Neural crest cell (in vitro differentiated cells): ENCODE results near the gene SHCBP1L. TPM values are rescaled to one million over a fixed set of nuclear protein-coding genes. Genes with fewer than 3 reads are reported as not detected.

ENCODE experiments used
- DNase-seq: peaks from one replicate; pipeline ENCODE4 v3.0.0; 2021; ENCODE audit warnings: low read depth, mixed read lengths, low spot score
- H3K27ac Mint-ChIP-seq: one replicate; pipeline ENCODE4 v1.8.0; 2021; ENCODE audit warnings: mild to moderate bottlenecking, mixed read lengths; ENCODE audit not compliant: unreplicated experiment
- H3K27me3 Mint-ChIP-seq: 2 replicates; pipeline ENCODE4 v1.8.0; 2021; ENCODE audit warnings: low read depth, mild to moderate bottlenecking, mixed read lengths
- H3K36me3 Mint-ChIP-seq: 2 replicates; pipeline ENCODE4 v1.8.0; 2021; ENCODE audit warnings: low read depth, mild to moderate bottlenecking, mixed read lengths
- H3K4me1 Mint-ChIP-seq: 2 replicates; pipeline ENCODE4 v1.8.0; 2021; ENCODE audit warnings: mixed read lengths
- H3K4me3 Mint-ChIP-seq: one replicate; pipeline ENCODE4 v1.8.0; 2021; ENCODE audit warnings: mild to moderate bottlenecking, mixed read lengths
- H3K9me3 Mint-ChIP-seq: 2 replicates; pipeline ENCODE4 v1.8.0; 2021; ENCODE audit warnings: mixed read lengths
- CTCF ChIP-seq: fragments of 200-600 bp; sonication (generic); conservative IDR thresholded peaks from 2 replicates; pipeline ENCODE4 v1.5.0; 2021; ENCODE audit warnings: antibody characterized with exemption, mild to moderate bottlenecking
- total RNA-seq: library from RNA; stranded (reverse); gene quantifications from 2 replicates; pipeline ENCODE4 v1.2.1, GENCODE V29; 2021

Gene SHCBP1L
- total RNA-seq, 1 donor from 2014 or later, result not detected

GRCh38 chr1:182877842-182878241 is 75.1 kb downstream of the SHCBP1L start:
- Mint-ChIP-seq H3K4me1 (no peaks in the 10 kb centered on the region), H3K9me3 (no peaks in the 10 kb centered on the region), H3K4me3 (no peak overlapping the region), H3K36me3 (peaks cover 63% of the 10 kb centered on the region), H3K27ac (no peak overlapping the region), H3K27me3 (no peaks in the 10 kb centered on the region)
- DNase-seq, result no peak
- no peak for TF ChIP-seq CTCF

GRCh38 chr1:182877331-182877730 is 75.6 kb downstream of the SHCBP1L start:
- Mint-ChIP-seq H3K9me3 (no peaks in the 10 kb centered on the region), H3K27ac (no peak overlapping the region), H3K4me3 (no peak overlapping the region), H3K27me3 (no peaks in the 10 kb centered on the region), H3K4me1 (no peaks in the 10 kb centered on the region), H3K36me3 (peaks cover 61% of the 10 kb centered on the region)
- TF ChIP-seq CTCF, result no peak
- no peak for DNase-seq

- Mint-ChIP-seq H3K27ac (no peak overlapping the region), H3K9me3 (no peaks in the 10 kb centered on the region), H3K36me3 (peaks cover 56% of the 10 kb centered on the region), H3K4me3 (no peak overlapping the region), H3K4me1 (no peaks in the 10 kb centered on the region), H3K27me3 (no peaks in the 10 kb centered on the region)
- TF ChIP-seq CTCF, result no peak
- DNase-seq, result no peak
These were observed 77.1 kb downstream of the SHCBP1L start for GRCh38 chr1:182875889-182876288.

- TF ChIP-seq CTCF, result no peak
- Mint-ChIP-seq H3K27ac (no peak overlapping the region), H3K9me3 (no peaks in the 10 kb centered on the region), H3K4me1 (no peaks in the 10 kb centered on the region), H3K36me3 (peaks cover 43% of the 10 kb centered on the region), H3K27me3 (no peaks in the 10 kb centered on the region), H3K4me3 (no peak overlapping the region)
- no peak for DNase-seq
These were observed 80.1 kb downstream of the SHCBP1L start for GRCh38 chr1:182872881-182873280.

GRCh38 chr1:182869241-182869666 is 83.7 kb downstream of the SHCBP1L start:
- no peak for DNase-seq
- Mint-ChIP-seq H3K36me3 (peaks cover 33% of the 10 kb centered on the region), H3K4me3 (no peak overlapping the region)

More at GRCh38 chr1:182869241-182869666, 83.7 kb downstream of the SHCBP1L start:
- Mint-ChIP-seq H3K27ac (peak overlapping the region; percentile 76), H3K27me3 (no peaks in the 10 kb centered on the region), H3K4me1 (no peaks in the 10 kb centered on the region), H3K9me3 (no peaks in the 10 kb centered on the region)
- TF ChIP-seq CTCF, result no peak
